Progenitor cell of endocrine pancreas (in vitro differentiated cells): Measurements from ENCODE around the gene EPHB4. TPM values are rescaled to one million over a fixed set of nuclear protein-coding genes. Genes with fewer than 3 reads are reported as not detected.
"Not testable (repeated sequence)": the region's sequence is repeated elsewhere in the genome, so short reads cannot be mapped to it uniquely, and the experiment has no call there.

Experiments
- DNase-seq: peaks from one replicate; pipeline ENCODE4 v3.0.0; 2021; ENCODE audit warnings: low spot score; ENCODE audit not compliant: unreplicated experiment
- H3K27ac Mint-ChIP-seq: 2 replicates; pipeline ENCODE4 v1.8.0; 2021; ENCODE audit warnings: mild to moderate bottlenecking, moderate library complexity, mixed read lengths
- H3K27me3 Mint-ChIP-seq: 2 replicates; pipeline ENCODE4 v1.8.0; 2021; ENCODE audit warnings: mixed read lengths
- H3K36me3 Mint-ChIP-seq: 2 replicates; pipeline ENCODE4 v1.8.0; 2022; ENCODE audit warnings: mixed read lengths; ENCODE audit not compliant: insufficient read depth
- H3K4me1 Mint-ChIP-seq: 2 replicates; pipeline ENCODE4 v1.8.0; 2021; ENCODE audit warnings: low read depth, mixed read lengths
- H3K4me3 Mint-ChIP-seq: 2 replicates; pipeline ENCODE4 v1.8.0; 2021; ENCODE audit warnings: low read depth, mild to moderate bottlenecking, moderate library complexity, mixed read lengths
- H3K9me3 Mint-ChIP-seq: 2 replicates; pipeline ENCODE4 v1.8.0; 2021; ENCODE audit warnings: low read depth, mixed read lengths
- CTCF ChIP-seq: fragments of 200-600 bp; sonication (generic); IDR thresholded peaks from one replicate; pipeline ENCODE4 v1.5.0; 2021; ENCODE audit warnings: antibody characterized with exemption, mild to moderate bottlenecking; ENCODE audit not compliant: unreplicated experiment
- total RNA-seq: library from RNA; stranded (reverse); gene quantifications from 2 replicates; pipeline ENCODE4 v1.2.1, GENCODE V29; 2021

The EPHB4 gene
- total RNA-seq, 1 donor from 2014 or later, result 164 TPM

- Mint-ChIP-seq H3K4me3 (no peak overlapping the region), H3K27ac (no peak overlapping the region), H3K27me3 (no peaks in the 10 kb centered on the region), H3K9me3 (no peaks in the 10 kb centered on the region), H3K36me3 (peaks cover 23% of the 10 kb centered on the region), H3K4me1 (peaks cover 15% of the 10 kb centered on the region)
- no peak for TF ChIP-seq CTCF
- no peak for DNase-seq
Measured at GRCh38 chr7:100822236-100823139, 4.8 kb downstream of the EPHB4 start.

- no peaks in the 10 kb centered on the region for H3K27me3 Mint-ChIP-seq
- TF ChIP-seq CTCF, result no peak
- peaks cover under 1% of the 10 kb centered on the region for H3K4me1 Mint-ChIP-seq
- DNase-seq, result no peak
- H3K4me3 Mint-ChIP-seq, result no peak overlapping the region
- no peak overlapping the region for H3K27ac Mint-ChIP-seq
- no peaks in the 10 kb centered on the region for H3K9me3 Mint-ChIP-seq
- peaks cover 34% of the 10 kb centered on the region for H3K36me3 Mint-ChIP-seq
Measured at GRCh38 chr7:100819586-100819985, 7.7 kb downstream of the EPHB4 start.

GRCh38 chr7:100818825-100819224 is 8.5 kb downstream of the EPHB4 start:
- Mint-ChIP-seq H3K4me3 (no peak overlapping the region), H3K4me1 (no peaks in the 10 kb centered on the region), H3K27ac (peak overlapping the region; percentile 70), H3K9me3 (no peaks in the 10 kb centered on the region), H3K27me3 (no peaks in the 10 kb centered on the region), H3K36me3 (peaks cover 38% of the 10 kb centered on the region)
- no peak for DNase-seq
- no peak for TF ChIP-seq CTCF

- H3K4me3 Mint-ChIP-seq, result no peak overlapping the region
- H3K27me3 Mint-ChIP-seq, result no peaks in the 10 kb centered on the region
- peaks cover 39% of the 10 kb centered on the region for H3K36me3 Mint-ChIP-seq
- no peak for TF ChIP-seq CTCF
- no peaks in the 10 kb centered on the region for H3K9me3 Mint-ChIP-seq
- no peaks in the 10 kb centered on the region for H3K4me1 Mint-ChIP-seq
- H3K27ac Mint-ChIP-seq, result no peak overlapping the region
- no peak for DNase-seq
Measured at GRCh38 chr7:100818366-100818765, 9.0 kb downstream of the EPHB4 start.

GRCh38 chr7:100817097-100817496 is 10.2 kb downstream of the EPHB4 start:
- Mint-ChIP-seq H3K27me3 (no peaks in the 10 kb centered on the region), H3K36me3 (peaks cover 40% of the 10 kb centered on the region), H3K4me3 (no peak overlapping the region), H3K4me1 (no peaks in the 10 kb centered on the region), H3K9me3 (no peaks in the 10 kb centered on the region), H3K27ac (no peak overlapping the region)
- no peak for TF ChIP-seq CTCF
- DNase-seq, result no peak

- H3K9me3 Mint-ChIP-seq, H3K27ac Mint-ChIP-seq, H3K4me3 Mint-ChIP-seq, H3K4me1 Mint-ChIP-seq, DNase-seq, H3K27me3 Mint-ChIP-seq: not testable (repeated sequence)
- peaks cover 41% of the 10 kb centered on the region for H3K36me3 Mint-ChIP-seq
Measured at GRCh38 chr7:100816515-100816914, 10.8 kb downstream of the EPHB4 start.
